Thyroid gland (tissue), 4 donors: ENCODE measurements around the gene KRT15. TPM values are rescaled to one million over a fixed set of nuclear protein-coding genes. Genes with fewer than 3 reads are reported as not detected.
"Not testable (repeated sequence)": the region's sequence is repeated elsewhere in the genome, so short reads cannot be mapped to it uniquely, and the experiment has no call there.

Experiments
- DNase-seq, 2 donors: peaks; one replicate each; pipeline ENCODE4 v3.0.0-alpha.2; 2019
- H3K27ac ChIP-seq, 3 donors: fragments of 200-600 bp; sonication (generic); 1 replicate in 2 of 3; 2 replicates in 1 of 3; pipeline ENCODE4 v1.5.1; 2016 to 2019; ENCODE audit warnings: mild to moderate bottlenecking in 1 of 3, moderate library complexity in 1 of 3
- H3K27me3 ChIP-seq: fragments of 200-600 bp; sonication (generic); one replicate; pipeline ENCODE4 v1.5.1; 2019
- H3K36me3 ChIP-seq, 2 donors: fragments of 200-600 bp; sonication (generic); one replicate each; pipeline ENCODE4 v1.5.1; 2016 to 2019
- H3K4me1 ChIP-seq, 2 donors: fragments of 200-600 bp; sonication (generic); one replicate each; pipeline ENCODE4 v1.5.1; 2017 to 2019
- H3K4me3 ChIP-seq, 3 donors: fragments of 200-600 bp; sonication (generic); replicated peaks in 1 of 3; 1 replicate in 2 of 3; 2 replicates in 1 of 3; pipeline ENCODE4 v1.5.1; 2016; ENCODE audit warnings: mild to moderate bottlenecking in 1 of 3
- H3K9me3 ChIP-seq: fragments of 200-600 bp; sonication (generic); one replicate; pipeline ENCODE4 v1.5.1; 2017
- POLR2A ChIP-seq, 2 donors: fragments of 450-650 bp; IDR thresholded peaks; one replicate each; pipeline ENCODE4 v1.6.1; 2017; ENCODE audit warnings: antibody characterized with exemption in 2 of 2, mild to moderate bottlenecking in 2 of 2, moderate library complexity in 1 of 2
- WGBS, 2 donors: methylation state at CpG; one replicate each; pipeline ENCODE4 v1.1.5; 2017; 5-methylcytosine and 5-hydroxymethylcytosine counted together
- intact Hi-C: fragments of 100-400 bp; cut with DNase I; formaldehyde crosslinking; loops from one replicate; pipeline ENCODE4 v1.15.1; 2023
- total RNA-seq, 4 donors: library from RNA; depleted of rRNA; stranded (reverse); fragments of >200 nt; gene quantifications; one replicate each; pipeline ENCODE4 v1.2.3, GENCODE V29; 2016
- TF ChIP-seq, protein P1 (sequence below), 6 experiments: fragments of 200-600 bp in 3 of 6; fragments of 450-650 bp in 3 of 6; sonication (generic) in 3 of 6; IDR thresholded peaks; one replicate each; pipeline ENCODE4 v1.5.1; 2016 to 2019; ENCODE audit warnings: antibody characterized with exemption in 6 of 6, mild to moderate bottlenecking in 2 of 6, inconsistent platforms in 1 of 6, moderate library complexity in 1 of 6

Gene KRT15
- total RNA-seq, 4 donors from 2014 or later = 0.93 TPM; not detected in 3

DNA sequence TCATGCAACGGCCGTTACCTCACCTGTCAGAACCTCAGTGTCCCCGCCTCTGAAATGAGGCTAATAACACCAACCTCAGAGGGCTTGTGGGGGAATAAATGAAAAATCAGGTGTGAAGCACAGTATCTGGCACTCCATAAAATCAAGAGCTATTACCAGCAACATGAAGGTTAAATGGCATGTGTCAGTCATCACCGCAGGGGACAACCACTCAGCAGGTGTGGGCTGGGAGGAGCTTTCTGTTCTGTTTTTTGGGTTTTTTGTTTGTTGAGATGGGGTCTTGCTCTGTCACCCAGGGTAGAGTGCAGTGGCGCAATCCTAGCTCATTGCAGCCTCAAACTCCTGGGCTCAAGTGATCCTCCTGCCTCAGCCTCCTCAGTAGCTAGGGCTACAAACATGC is 26.2 kb upstream of the KRT15 start:
- TF ChIP-seq POLR2A (IDR thresholded peaks at IDR 0.05) = no peak
- TF ChIP-seq, protein P1, sequence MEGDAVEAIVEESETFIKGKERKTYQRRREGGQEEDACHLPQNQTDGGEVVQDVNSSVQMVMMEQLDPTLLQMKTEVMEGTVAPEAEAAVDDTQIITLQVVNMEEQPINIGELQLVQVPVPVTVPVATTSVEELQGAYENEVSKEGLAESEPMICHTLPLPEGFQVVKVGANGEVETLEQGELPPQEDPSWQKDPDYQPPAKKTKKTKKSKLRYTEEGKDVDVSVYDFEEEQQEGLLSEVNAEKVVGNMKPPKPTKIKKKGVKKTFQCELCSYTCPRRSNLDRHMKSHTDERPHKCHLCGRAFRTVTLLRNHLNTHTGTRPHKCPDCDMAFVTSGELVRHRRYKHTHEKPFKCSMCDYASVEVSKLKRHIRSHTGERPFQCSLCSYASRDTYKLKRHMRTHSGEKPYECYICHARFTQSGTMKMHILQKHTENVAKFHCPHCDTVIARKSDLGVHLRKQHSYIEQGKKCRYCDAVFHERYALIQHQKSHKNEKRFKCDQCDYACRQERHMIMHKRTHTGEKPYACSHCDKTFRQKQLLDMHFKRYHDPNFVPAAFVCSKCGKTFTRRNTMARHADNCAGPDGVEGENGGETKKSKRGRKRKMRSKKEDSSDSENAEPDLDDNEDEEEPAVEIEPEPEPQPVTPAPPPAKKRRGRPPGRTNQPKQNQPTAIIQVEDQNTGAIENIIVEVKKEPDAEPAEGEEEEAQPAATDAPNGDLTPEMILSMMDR (IDR thresholded peaks at IDR 0.05) = no peak
- Histone ChIP-seq H3K9me3 (no peaks in the 10 kb centered on the region), H3K27me3 (no peaks in the 10 kb centered on the region), H3K36me3 (no peaks in the 10 kb centered on the region), H3K27ac (no peak overlapping the region), H3K4me3 (no peak overlapping the region), H3K4me1 (peaks cover 7 to 14% of the 10 kb centered on the region in 2 donors)
- no peak for DNase-seq
- intact Hi-C loops = loop anchor here (5.0 kb wide), 2 partner anchors 102 to 633 kb away; no protein-coding TSS in a partner anchor
- WGBS, 2 donors = 90 to 97% methylated on average over 5 of the region's 5 CpGs

DNA sequence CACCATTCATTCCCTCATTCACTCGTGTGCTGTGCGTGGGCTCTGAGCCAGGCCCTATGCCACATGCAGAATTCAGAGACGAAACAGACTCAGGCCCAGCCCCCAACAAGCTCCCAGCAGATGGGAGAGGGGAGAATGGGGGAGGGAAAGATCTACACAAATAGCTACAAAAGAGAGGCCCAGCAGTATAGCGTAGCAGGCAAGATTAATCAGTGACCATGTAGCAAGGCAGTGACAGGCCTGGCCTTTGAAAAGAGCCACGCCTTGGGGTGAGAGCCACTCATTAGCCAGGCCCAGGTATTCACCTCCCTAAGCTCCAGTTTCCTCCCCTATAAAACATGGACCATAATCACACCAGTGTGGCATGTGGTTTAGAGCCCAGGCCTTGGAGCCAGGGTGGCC is 25.8 kb upstream of the KRT15 start:
- intact Hi-C loops = no loop called here
- no peak overlapping the region for H3K27ac ChIP-seq
- no peak for DNase-seq

DNA sequence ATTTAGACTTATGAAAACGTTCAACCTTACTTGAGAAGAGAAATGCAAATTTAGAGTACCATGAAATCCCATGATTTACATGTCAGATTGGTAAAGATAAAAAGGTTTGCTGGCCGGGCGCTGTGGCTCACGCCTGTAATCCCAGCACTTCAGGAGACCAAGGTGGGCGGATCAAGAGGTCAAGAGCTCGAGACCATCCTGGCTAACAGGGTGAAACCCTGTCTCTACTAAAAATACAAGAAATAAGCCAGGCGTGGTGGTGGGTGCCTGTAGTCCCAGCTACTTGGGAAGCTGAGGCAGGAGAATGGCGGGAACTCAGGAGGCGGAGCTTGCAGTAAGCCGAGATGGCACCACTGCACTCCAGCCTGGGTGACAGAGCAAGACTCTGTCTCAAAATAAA is 24.1 kb upstream of the KRT15 start:
- intact Hi-C loops, H3K9me3 ChIP-seq, H3K4me3 ChIP-seq, DNase-seq, H3K27ac ChIP-seq, H3K27me3 ChIP-seq, H3K36me3 ChIP-seq, H3K4me1 ChIP-seq: not testable (repeated sequence)
- 84 to 88% methylated on average over 10 of the region's 10 CpGs for WGBS, 2 donors

More for the DNA sequence above, 25.8 kb upstream of the KRT15 start:
- H3K36me3 ChIP-seq = no peaks in the 10 kb centered on the region
- TF ChIP-seq, protein P1 (IDR thresholded peaks at IDR 0.05) = no peak
- TF ChIP-seq POLR2A (IDR thresholded peaks at IDR 0.05) = no peak
- H3K27me3 ChIP-seq = no peaks in the 10 kb centered on the region
- WGBS, 2 donors = 58 to 65% methylated on average over 4 to 5 of the region's 5 CpGs
- no peak overlapping the region for H3K4me3 ChIP-seq
- peaks cover 7 to 14% of the 10 kb centered on the region in 2 donors for H3K4me1 ChIP-seq
- no peaks in the 10 kb centered on the region for H3K9me3 ChIP-seq

DNA sequence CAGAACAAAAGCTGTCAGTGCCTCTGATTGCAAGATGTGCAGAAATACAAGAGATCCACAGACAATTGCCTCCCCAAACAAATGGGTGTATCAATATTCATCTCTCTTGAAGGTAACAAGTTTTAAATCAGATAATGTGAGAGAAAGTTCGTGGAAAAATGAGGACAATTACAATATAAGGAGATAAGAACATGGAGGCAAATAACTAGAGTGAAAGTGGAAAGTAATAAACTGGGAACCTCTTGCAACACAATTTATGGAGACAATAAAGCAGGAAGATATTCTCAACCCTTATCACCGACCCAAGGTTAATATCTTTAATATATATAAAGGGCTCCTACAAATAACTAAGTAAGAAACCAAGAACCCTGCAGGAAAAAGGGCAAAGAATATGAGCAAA is 23.7 kb upstream of the KRT15 start:
- no peaks in the 10 kb centered on the region for H3K4me1 ChIP-seq
- H3K27me3 ChIP-seq = no peaks in the 10 kb centered on the region
- 71 to 84% methylated on average over 2 of the region's 2 CpGs for whole genome bisulfite sequencing, 2 donors
- H3K4me3 ChIP-seq = no peak overlapping the region
- no peak for DNase-seq
- H3K9me3 ChIP-seq = no peaks in the 10 kb centered on the region
- TF ChIP-seq, protein P1 (IDR thresholded peaks at IDR 0.05) = no peak
- TF ChIP-seq POLR2A (IDR thresholded peaks at IDR 0.05) = no peak
- no peak overlapping the region for H3K27ac ChIP-seq
- intact Hi-C loops = no loop called here
- no peaks in the 10 kb centered on the region for H3K36me3 ChIP-seq

DNA sequence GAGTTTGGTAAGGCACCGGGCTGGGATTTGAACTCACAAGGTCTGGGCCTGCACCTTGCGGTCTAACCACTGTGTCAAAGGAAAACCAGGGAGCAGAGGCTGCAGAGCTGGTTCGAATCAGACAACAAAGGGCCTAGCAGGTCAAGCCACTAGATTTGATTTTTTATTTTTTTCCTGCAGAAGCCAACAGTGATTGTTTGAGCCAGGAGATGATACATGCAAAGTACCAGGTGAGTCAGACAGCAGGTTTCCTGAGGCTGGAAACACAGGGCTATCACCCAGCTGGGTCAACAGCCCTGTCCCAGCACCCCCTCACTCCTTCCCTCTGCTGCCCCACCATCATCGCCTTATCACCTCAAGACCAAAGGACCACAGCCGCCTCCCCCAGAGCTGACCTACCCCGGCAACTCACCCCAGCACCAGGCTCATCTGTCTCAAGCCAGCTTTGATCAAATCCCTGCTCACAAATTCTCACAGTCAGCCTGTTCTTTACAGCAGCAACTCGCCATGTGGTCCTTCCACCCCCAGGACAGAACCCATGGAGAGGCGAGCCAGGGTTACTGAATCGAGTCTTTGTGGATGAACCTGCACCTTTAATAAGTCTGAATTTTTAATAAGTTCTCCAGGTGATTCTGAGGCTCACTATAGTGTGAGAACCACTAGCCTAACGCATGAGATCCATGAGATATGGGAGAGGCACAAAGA is 22.4 kb upstream of the KRT15 start:
- Histone ChIP-seq H3K27me3 (no peaks in the 10 kb centered on the region), H3K4me3 (no peak overlapping the region), H3K4me1 (no peaks in the 10 kb centered on the region), H3K27ac (no peak overlapping the region), H3K9me3 (no peaks in the 10 kb centered on the region), H3K36me3 (no peaks in the 10 kb centered on the region)
- no peak for TF ChIP-seq POLR2A (IDR thresholded peaks at IDR 0.05)
- TF ChIP-seq, protein P1 (IDR thresholded peaks at IDR 0.05) = no peak
- intact Hi-C loops = no loop called here
- 90 to 91% methylated on average over 10 of the region's 10 CpGs for WGBS, 2 donors
- no peak for DNase-seq
